ENCODE results near the gene PRUNE2.
A peak's percentile ranks its signal among the peaks of the same experiment; 100 is the strongest.

Gene PRUNE2

DNA sequence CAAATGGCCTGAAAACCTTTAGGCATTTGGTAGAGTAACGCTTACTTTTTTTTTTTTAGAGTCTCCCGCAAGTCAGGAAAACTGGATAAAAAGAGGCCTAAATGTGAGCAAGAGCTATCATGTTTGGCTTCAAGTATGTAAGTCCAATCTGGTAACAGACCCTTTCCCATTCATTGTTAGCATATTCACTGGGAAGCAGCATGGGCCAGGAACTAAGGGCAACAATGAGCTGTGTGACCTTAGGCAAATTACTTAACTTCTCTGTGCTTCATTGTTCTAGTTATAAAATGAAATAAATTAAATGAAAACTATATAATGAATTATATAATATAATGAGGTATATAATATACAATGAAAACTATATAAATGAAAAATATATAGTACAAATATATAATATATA, 256.0 kb downstream of the PRUNE2 start:
- H3K4me3 ChIP-seq (ENCODE audit: low read depth, low read length), result no peak overlapping the region
- H3K4me1 ChIP-seq, result no peaks in the 10 kb centered on the region
- H3K27me3 ChIP-seq, result no peaks in the 10 kb centered on the region
- TF ChIP-seq, protein P1, sequence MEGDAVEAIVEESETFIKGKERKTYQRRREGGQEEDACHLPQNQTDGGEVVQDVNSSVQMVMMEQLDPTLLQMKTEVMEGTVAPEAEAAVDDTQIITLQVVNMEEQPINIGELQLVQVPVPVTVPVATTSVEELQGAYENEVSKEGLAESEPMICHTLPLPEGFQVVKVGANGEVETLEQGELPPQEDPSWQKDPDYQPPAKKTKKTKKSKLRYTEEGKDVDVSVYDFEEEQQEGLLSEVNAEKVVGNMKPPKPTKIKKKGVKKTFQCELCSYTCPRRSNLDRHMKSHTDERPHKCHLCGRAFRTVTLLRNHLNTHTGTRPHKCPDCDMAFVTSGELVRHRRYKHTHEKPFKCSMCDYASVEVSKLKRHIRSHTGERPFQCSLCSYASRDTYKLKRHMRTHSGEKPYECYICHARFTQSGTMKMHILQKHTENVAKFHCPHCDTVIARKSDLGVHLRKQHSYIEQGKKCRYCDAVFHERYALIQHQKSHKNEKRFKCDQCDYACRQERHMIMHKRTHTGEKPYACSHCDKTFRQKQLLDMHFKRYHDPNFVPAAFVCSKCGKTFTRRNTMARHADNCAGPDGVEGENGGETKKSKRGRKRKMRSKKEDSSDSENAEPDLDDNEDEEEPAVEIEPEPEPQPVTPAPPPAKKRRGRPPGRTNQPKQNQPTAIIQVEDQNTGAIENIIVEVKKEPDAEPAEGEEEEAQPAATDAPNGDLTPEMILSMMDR (IDR thresholded peaks at IDR 0.05; ENCODE audit: low read depth, low read length), result no peak
- peaks cover 9% of the 10 kb centered on the region for H3K36me3 ChIP-seq
- no peak for DNase-seq
- no peaks in the 10 kb centered on the region for H3K9me3 ChIP-seq

DNA sequence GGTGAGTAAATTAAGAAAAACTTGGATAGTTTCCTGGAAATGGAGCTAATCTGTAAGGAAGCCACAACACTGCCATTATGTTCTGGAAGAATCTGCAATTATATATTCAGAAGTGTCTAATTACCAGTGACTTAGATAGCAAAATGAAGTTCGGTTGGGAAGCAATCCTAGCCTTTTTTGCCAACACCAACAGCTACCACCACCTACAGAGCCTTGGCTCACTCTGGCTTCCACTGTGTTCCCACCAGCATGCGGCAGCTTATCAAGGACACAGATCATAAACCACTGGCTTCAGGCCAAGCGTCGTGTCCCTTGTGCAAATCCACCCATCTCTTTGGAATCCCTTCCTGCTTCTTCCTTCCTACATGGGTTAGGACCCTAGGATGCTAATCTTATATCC, 259.7 kb downstream of the PRUNE2 start:
- TF ChIP-seq, protein P1 (IDR thresholded peaks at IDR 0.05; ENCODE audit: low read depth, low read length), result no peak
- DNase-seq, result peak; percentile 44
- H3K27me3 ChIP-seq, result no peaks in the 10 kb centered on the region
- peaks cover 22% of the 10 kb centered on the region for H3K36me3 ChIP-seq
- H3K9me3 ChIP-seq, result no peaks in the 10 kb centered on the region
- no peak overlapping the region for H3K4me3 ChIP-seq (ENCODE audit: low read depth, low read length)
- no peaks in the 10 kb centered on the region for H3K4me1 ChIP-seq

DNA sequence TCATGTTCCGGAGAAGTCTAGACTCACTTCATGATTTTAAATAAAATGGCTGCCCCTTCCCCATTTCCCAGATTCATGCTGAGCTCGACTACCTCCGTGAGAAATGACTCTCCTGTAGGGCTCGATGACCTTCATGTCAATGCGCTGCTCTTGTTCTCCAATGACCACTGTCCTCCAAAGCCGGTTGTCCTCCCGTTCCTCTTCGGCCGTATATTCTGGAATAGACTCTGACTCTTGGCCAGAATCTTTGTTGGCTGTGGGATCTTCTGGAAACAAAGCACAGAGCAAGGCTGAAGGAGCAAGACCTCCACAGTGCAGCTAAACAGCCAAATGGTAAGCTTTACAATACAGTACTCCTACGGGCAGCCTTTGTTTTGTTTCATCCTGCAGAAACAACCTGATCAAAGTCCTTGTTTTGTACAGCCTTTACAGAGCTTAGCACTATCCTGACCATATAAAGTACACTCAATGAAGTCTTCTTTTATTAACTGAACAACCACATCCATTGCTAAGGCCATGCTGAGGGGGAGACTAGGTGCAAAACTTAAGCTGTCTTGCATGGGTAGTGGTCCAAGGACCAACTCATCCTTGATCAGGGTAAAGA, 261.2 kb downstream of the PRUNE2 start:
- Histone ChIP-seq H3K4me1 (no peaks in the 10 kb centered on the region), H3K36me3 (peaks cover 24% of the 10 kb centered on the region), H3K4me3 (ENCODE audit: low read depth, low read length) (no peak overlapping the region), H3K9me3 (no peaks in the 10 kb centered on the region), H3K27me3 (no peaks in the 10 kb centered on the region)
- TF ChIP-seq, protein P1 (IDR thresholded peaks at IDR 0.05; ENCODE audit: low read depth, low read length), result no peak
- no peak for DNase-seq

GRCh38 chr9:76644171-76644570, 261.7 kb downstream of the PRUNE2 start:
- no peak overlapping the region for H3K4me3 ChIP-seq (ENCODE audit: low read depth, low read length)
- H3K36me3 ChIP-seq, result peaks cover 24% of the 10 kb centered on the region
- H3K27me3 ChIP-seq, result no peaks in the 10 kb centered on the region
- no peaks in the 10 kb centered on the region for H3K9me3 ChIP-seq
- TF ChIP-seq, protein P1 (IDR thresholded peaks at IDR 0.05; ENCODE audit: low read depth, low read length), result no peak
- no peaks in the 10 kb centered on the region for H3K4me1 ChIP-seq
- DNase-seq, result no peak

GRCh38 chr9:76643399-76644117, 262.4 kb downstream of the PRUNE2 start:
- Histone ChIP-seq H3K36me3 (peaks cover 24% of the 10 kb centered on the region), H3K27me3 (no peaks in the 10 kb centered on the region), H3K4me1 (no peaks in the 10 kb centered on the region), H3K4me3 (ENCODE audit: low read depth, low read length) (no peak overlapping the region), H3K9me3 (no peaks in the 10 kb centered on the region)
- TF ChIP-seq, protein P1 (IDR thresholded peaks at IDR 0.05; ENCODE audit: low read depth, low read length), result no peak
- DNase-seq, result no peak

DNA sequence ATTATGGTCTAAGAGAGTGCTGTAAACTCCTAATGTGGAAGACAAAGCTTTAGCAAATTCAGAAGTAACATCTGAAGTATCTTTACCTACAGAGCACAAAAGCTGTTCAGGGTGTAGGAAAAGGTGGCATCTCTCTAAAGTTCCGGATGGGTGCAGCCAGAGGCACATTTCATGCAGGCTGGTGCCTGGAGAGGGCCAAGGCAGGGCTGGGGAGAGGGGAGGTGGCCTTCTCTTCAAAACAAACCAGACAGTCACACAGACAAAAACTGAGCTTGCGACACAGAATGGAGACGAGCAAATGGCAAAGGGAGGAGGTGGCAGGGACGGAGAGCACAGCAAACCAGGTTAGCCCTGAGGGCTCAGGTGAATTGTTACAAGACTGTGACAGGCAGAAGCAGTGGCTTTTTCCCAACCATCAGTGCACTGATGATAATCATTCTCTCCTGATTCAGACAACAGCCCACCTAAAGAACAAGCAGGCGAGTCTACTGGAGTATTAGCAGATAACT, 263.2 kb downstream of the PRUNE2 start:
- TF ChIP-seq, protein P1 (IDR thresholded peaks at IDR 0.05; ENCODE audit: low read depth, low read length), result no peak
- no peak for DNase-seq
- Histone ChIP-seq H3K9me3 (no peaks in the 10 kb centered on the region), H3K36me3 (peaks cover 20% of the 10 kb centered on the region), H3K4me3 (ENCODE audit: low read depth, low read length) (no peak overlapping the region), H3K4me1 (no peaks in the 10 kb centered on the region), H3K27me3 (no peaks in the 10 kb centered on the region)

All from BE2C (cell line).